Measurements from ENCODE around the gene PTGER4.
"Not testable (repeated sequence)": the region's sequence is repeated elsewhere in the genome, so short reads cannot be mapped to it uniquely, and the experiment has no call there.

PTGER4 gene

GRCh38 chr5:40679913-40680681, at the start of gene PTGER4:
TSS of gene PTGER4 (plus strand) at chr5:40679915. CDS start at chr5:40680994, 1,079 bp downstream.
- no peak for DNase-seq

- DNase-seq: no peak
These were observed 49.6 kb upstream of the PTGER4 start for GRCh38 chr5:40630126-40630525.

- no peak for DNase-seq
These were observed 48.5 kb upstream of the PTGER4 start for GRCh38 chr5:40631236-40631635.

- DNase-seq: no peak
These were observed 45.6 kb upstream of the PTGER4 start for GRCh38 chr5:40634154-40634553.

- DNase-seq: no peak
These were observed 45.1 kb upstream of the PTGER4 start for GRCh38 chr5:40634593-40634992.

- DNase-seq: not testable (repeated sequence)
These were observed 40.2 kb upstream of the PTGER4 start for GRCh38 chr5:40639531-40639930.

GRCh38 chr5:40646266-40646665, 33.4 kb upstream of the PTGER4 start:
- DNase-seq: no peak

- no peak for DNase-seq
These were observed 31.6 kb upstream of the PTGER4 start for GRCh38 chr5:40648150-40648549.

GRCh38 chr5:40649463-40650030, 30.2 kb upstream of the PTGER4 start:
- no peak for DNase-seq

- DNase-seq: no peak
These were observed 28.5 kb upstream of the PTGER4 start for GRCh38 chr5:40651201-40651600.

- no peak for DNase-seq
These were observed 27.1 kb upstream of the PTGER4 start for GRCh38 chr5:40652441-40653220.

GRCh38 chr5:40653221-40654022, 26.3 kb upstream of the PTGER4 start:
- no peak for DNase-seq

- no peak for DNase-seq
These were observed 25.2 kb upstream of the PTGER4 start for GRCh38 chr5:40654377-40654991.

GRCh38 chr5:40655138-40655537, 24.6 kb upstream of the PTGER4 start:
- no peak for DNase-seq

- not testable (repeated sequence) for DNase-seq
These were observed 23.6 kb upstream of the PTGER4 start for GRCh38 chr5:40656091-40656490.

- DNase-seq: no peak
These were observed 22.9 kb upstream of the PTGER4 start for GRCh38 chr5:40656766-40657165.

- no peak for DNase-seq
These were observed 19.0 kb upstream of the PTGER4 start for GRCh38 chr5:40660751-40661150.

- DNase-seq: no peak
These were observed 13.9 kb upstream of the PTGER4 start for GRCh38 chr5:40665635-40666298.

- no peak for DNase-seq
These were observed 13.1 kb upstream of the PTGER4 start for GRCh38 chr5:40666657-40667056.

GRCh38 chr5:40667161-40667663, 12.5 kb upstream of the PTGER4 start:
- DNase-seq: no peak

GRCh38 chr5:40669606-40670390, 9.9 kb upstream of the PTGER4 start:
- no peak for DNase-seq
